K562 (cell line): ENCODE data around the gene ISYNA1. TPM values are rescaled to one million over a fixed set of nuclear protein-coding genes. Genes with fewer than 3 reads are reported as not detected.
A peak's percentile ranks its signal among the peaks of the same experiment; 100 is the strongest.

Source experiments
- ATAC-seq: fragments of 200-7000 bp; cut with Tn5 transposase; 3 replicates; pipeline ENCODE4 v1.9.1; 2020; ENCODE audit warnings: moderate library complexity
- BruUV-seq: library from RNA; stranded (reverse); fragments of 400-500 nt; replicated peaks from 2 replicates; lab custom pipeline; 2021; lab: Mats Ljungman, UMichigan
- CTCF ChIA-PET: fragments of 300-600 bp; formaldehyde crosslinking; extraction: SDS; loops from one replicate; lab custom pipeline; 2021; ENCODE audit warnings: low intra/inter-chr PET ratio; lab: Yijun Ruan, JAX
- POLR2A ChIA-PET: fragments of 300-600, 350-650 bp; sonication (Branson Sonifier 250); formaldehyde crosslinking; extraction: SDS; loops from one replicate; lab custom pipeline; 2021; ENCODE audit warnings: antibody characterized with exemption, inconsistent platforms; lab: Yijun Ruan, JAX
- DNase-seq, 4 experiments: peaks; one replicate each; pipeline versions ENCODE4 v3.0.0 to v3.0.0-alpha.2; 2011 to 2018; ENCODE audit warnings: low spot score in 3 of 4, mixed read lengths in 3 of 4; ENCODE audit errors: extremely low read depth in 1 of 4
- FAIRE-seq: peaks from 2 replicates; lab custom pipeline; 2011; peaks lifted over from hg19 to GRCh38; lab: Jason Lieb, UNC
- H2AFZ ChIP-seq: 2 replicates; pipeline ENCODE4 v1.6.0; 2011; ENCODE audit warnings: low read depth, low read length, control low read depth, inconsistent platforms
- H3K27ac ChIP-seq: fragments of 200-600 bp; 3 replicates; pipeline ENCODE4 v1.8.0; 2011; ENCODE audit warnings: low read depth, mild to moderate bottlenecking, control low read depth, inconsistent platforms, low read length, moderate library complexity, mixed read lengths; ENCODE audit errors: extremely low read depth
- H3K27me3 ChIP-seq, 2 experiments: fragments of 300-600 bp in 1 of 2; 2 replicates in 1 of 2; 3 replicates in 1 of 2; pipeline versions ENCODE4 v1.6.0 to v1.8.0; 2011; ENCODE audit warnings: inconsistent platforms in 2 of 2, low read length in 2 of 2, mild to moderate bottlenecking in 1 of 2, mixed read lengths in 1 of 2, moderate library complexity in 1 of 2; ENCODE audit not compliant: control insufficient read depth in 2 of 2, insufficient read depth in 2 of 2
- H3K36me3 ChIP-seq: fragments of 300-600 bp; 3 replicates; pipeline ENCODE4 v1.8.0; 2011; ENCODE audit warnings: mild to moderate bottlenecking, low read length, inconsistent platforms; ENCODE audit not compliant: control insufficient read depth, insufficient read depth
- H3K4me1 ChIP-seq, 2 experiments: fragments of 200-600 bp in 1 of 2; replicated peaks in 1 of 2; 2 replicates in 1 of 2; 3 replicates in 1 of 2; pipeline versions ENCODE4 v1.5.1 to v1.8.0; 2011; ENCODE audit warnings: inconsistent platforms in 2 of 2, low read length in 2 of 2, mild to moderate bottlenecking in 1 of 2, mixed read lengths in 1 of 2, moderate library complexity in 1 of 2; ENCODE audit not compliant: control insufficient read depth in 2 of 2, insufficient read depth in 2 of 2
- H3K4me2 ChIP-seq: 2 replicates; pipeline ENCODE4 v1.6.1; 2011; ENCODE audit warnings: low read length, control low read depth, inconsistent platforms, mixed read lengths; ENCODE audit not compliant: insufficient read depth
- H3K4me3 ChIP-seq: fragments of 200-600 bp; sonication (generic), shearing (Covaris generic); 2 replicates; pipeline ENCODE4 v1.5.1; 2016; ENCODE audit warnings: control low read depth, inconsistent platforms
- H3K79me2 ChIP-seq: fragments of 200-600 bp; 3 replicates; pipeline ENCODE4 v1.8.0; 2011; ENCODE audit warnings: low read length, inconsistent platforms; ENCODE audit not compliant: control insufficient read depth, insufficient read depth
- H3K9ac ChIP-seq, 2 experiments: 2 replicates each; pipeline versions ENCODE4 v1.6.0 to v1.6.1; 2011; ENCODE audit warnings: low read depth in 2 of 2, low read length in 2 of 2, control low read depth in 1 of 2, inconsistent platforms in 1 of 2, mild to moderate bottlenecking in 1 of 2, mixed read lengths in 1 of 2; ENCODE audit not compliant: insufficient read depth in 1 of 2
- H3K9me1 ChIP-seq: one replicate; pipeline ENCODE4 v1.6.0; 2011; ENCODE audit warnings: inconsistent platforms, mild to moderate bottlenecking, low read length, moderate library complexity; ENCODE audit not compliant: control insufficient read depth, insufficient read depth
- H3K9me3 ChIP-seq: replicated peaks from 2 replicates; pipeline ENCODE4 v1.5.1; 2011; ENCODE audit warnings: low read depth, low read length, inconsistent platforms; ENCODE audit not compliant: control insufficient read depth, insufficient read depth
- H4K20me1 ChIP-seq: replicated peaks from 2 replicates; pipeline ENCODE4 v1.6.1; 2011; ENCODE audit warnings: low read length, inconsistent platforms, mixed read lengths; ENCODE audit not compliant: control insufficient read depth, insufficient read depth
- ETS2 ChIP-seq: IDR thresholded peaks from 2 replicates; pipeline ENCODE4 v1.6.1; 2016; ENCODE audit warnings: borderline replicate concordance, missing genetic modification characterization, mild to moderate bottlenecking, moderate library complexity, missing compliant biosample characterization; ENCODE audit not compliant: poor library complexity, severe bottlenecking
- RCOR1 ChIP-seq, 2 experiments: IDR thresholded peaks; 2 replicates each; pipeline ENCODE4 v1.6.1; 2012; ENCODE audit warnings: low read depth in 2 of 2, low read length in 2 of 2, borderline replicate concordance in 1 of 2, improper control_type of control experiment in 1 of 2
- ZBTB17 ChIP-seq: fragments of 450-650 bp; formaldehyde crosslinking; IDR thresholded peaks from 2 replicates; pipeline ENCODE4 v1.4.0; 2020; ENCODE audit warnings: mild to moderate bottlenecking
- ZNF124 ChIP-seq: sonication (generic); formaldehyde crosslinking; IDR thresholded peaks from 2 replicates; pipeline ENCODE4 v1.8.1; 2022; ENCODE audit warnings: missing genetic modification reagents
- ZNF316 ChIP-seq: fragments of 450-650 bp; IDR thresholded peaks from 2 replicates; pipeline ENCODE4 v1.6.1; 2016
- WGBS: fragments of 100-300 bp; shearing (Covaris generic); methylation state at CpG from one replicate; pipeline ENCODE4 v1.1.6; 2016; ENCODE audit warnings: low coverage, mixed read lengths; ENCODE audit not compliant: insufficient coverage; ENCODE audit errors: missing lambda C conversion rate; 5-methylcytosine and 5-hydroxymethylcytosine counted together
- in situ Hi-C: fragments of 300-500 bp; cut with MboI; formaldehyde crosslinking; loops from 4 replicates; pipeline ENCODE4 v1.15.0; 2018; ENCODE audit warnings: inconsistent platforms, mixed read lengths
- intact Hi-C: fragments of 100-400 bp; cut with micrococcal nuclease; formaldehyde crosslinking; loops from 2 replicates; pipeline ENCODE4 v1.14.2; 2022
- polyA plus RNA-seq, 8 experiments: library from polyadenylated mRNA; depleted of rRNA in 4 of 8; stranded (reverse) in 5 of 8; unstranded in 3 of 8; fragments of >200 nt; fragmentation: Nextera tagmentation in 2 of 8; fragmentation: Illumina TruSeq in 1 of 8; extraction: Ambion mirVana in 2 of 8; extraction: Trizol in 1 of 8; gene quantifications; 2 replicates each; pipeline versions ENCODE4 v1.2.1 to v1.2.3, GENCODE V29; 2011 to 2014; ENCODE audit warnings: inconsistent platforms in 1 of 8, missing spikeins in 1 of 8
- total RNA-seq, 7 experiments: library from RNA; depleted of rRNA in 6 of 7; stranded (reverse); fragments of >200 nt in 6 of 7; fragmentation: Illumina TruSeq in 2 of 7; extraction: Trizol in 2 of 7; gene quantifications; 2 replicates each; pipeline versions ENCODE4 v1.2.1 to v1.2.3, GENCODE V29; 2011 to 2021; ENCODE audit warnings: low replicate concordance in 1 of 7
- TF ChIP-seq, protein P1 (sequence below): fragments of 450-650 bp; formaldehyde crosslinking; IDR thresholded peaks from 2 replicates; pipeline ENCODE4 v1.4.0; 2020; ENCODE audit warnings: mild to moderate bottlenecking, moderate library complexity
- TF ChIP-seq, protein P2 (sequence below), 2 experiments: fragments of 250-450 bp in 1 of 2; fragments of 450-650 bp in 1 of 2; sonication (Bioruptor Pico) in 1 of 2; IDR thresholded peaks; 2 replicates each; pipeline versions ENCODE4 v1.6.1 to v1.8.0; 2016 to 2021; ENCODE audit warnings: mild to moderate bottlenecking in 2 of 2, moderate library complexity in 2 of 2, missing compliant biosample characterization in 1 of 2, missing genetic modification characterization in 1 of 2
- TF ChIP-seq, protein P3 (sequence below): sonication (generic); formaldehyde crosslinking; IDR thresholded peaks from 2 replicates; pipeline ENCODE4 v1.8.0; 2022; ENCODE audit warnings: mild to moderate bottlenecking, missing genetic modification reagents

ISYNA1 gene
- total and polyA plus RNA-seq, 9 of the 15 experiments (the other 6 are each of a cell fraction or from before 2014, with no cell fraction given) = 21.8 to 460 (median 93.2) TPM

DNA sequence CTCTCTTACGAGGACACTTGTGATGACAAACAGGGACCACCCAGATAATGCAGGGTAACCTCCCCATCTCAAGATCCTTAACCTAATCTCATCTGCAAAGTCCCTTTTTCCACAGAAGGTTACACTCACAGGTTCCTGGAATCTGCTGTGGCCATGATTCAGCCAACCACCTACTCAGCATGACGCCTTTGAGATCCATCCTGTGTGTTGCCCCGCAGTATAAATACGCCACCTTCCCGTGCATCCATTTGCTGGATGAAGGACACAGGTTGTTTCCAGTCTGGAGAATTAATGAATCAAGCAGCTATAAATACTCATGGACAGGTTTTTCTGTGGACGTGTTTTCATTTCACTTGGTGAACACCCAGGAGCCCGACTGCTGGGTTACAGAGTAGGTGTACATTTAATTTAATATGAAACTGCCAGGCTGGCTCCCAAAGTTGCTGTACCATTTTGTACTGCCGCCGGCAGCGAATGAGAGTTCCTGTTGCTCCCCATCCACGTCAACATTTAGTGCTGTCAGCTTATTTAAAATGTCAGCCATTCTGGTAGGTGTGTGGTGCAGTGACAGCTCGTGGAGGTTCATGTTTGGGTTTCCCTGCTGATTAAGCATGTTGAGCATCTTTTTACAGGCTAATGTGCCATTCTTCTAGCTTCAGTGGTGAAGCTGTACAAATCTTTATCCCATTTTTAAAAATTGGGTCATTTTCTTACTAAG, 43.7 kb upstream of the ISYNA1 start:
- WGBS = 36% methylated on average over 12 of the region's 12 CpGs
- Histone ChIP-seq H3K4me1 (peaks cover 67 to 75% of the 10 kb centered on the region in 2 experiments), H3K36me3 (no peaks in the 10 kb centered on the region; the same call in 2 of the 3 replicates), H3K79me2 (peaks cover 98% of the 10 kb centered on the region), H3K4me2 (peak overlapping the region; percentile 9; the same call in 1 of the 2 replicates), H3K27me3 (no peaks in the 10 kb centered on the region), H4K20me1 (peaks cover 59% of the 10 kb centered on the region), H3K9ac (no peak overlapping the region), H3K27ac (no peak overlapping the region), H3K9me3 (no peaks in the 10 kb centered on the region), H2AFZ (no peak overlapping the region), H3K9me1 (peaks cover 16% of the 10 kb centered on the region), H3K4me3 (no peak overlapping the region)
- POLR2A ChIA-PET = interaction anchor here (0.7 to 2.4 kb wide), 6 partner anchors 10 to 258 kb away, joined by 3 to 8 read pairs (median 4); no protein-coding TSS in a partner anchor
- CTCF ChIA-PET = no interaction called here
- intact Hi-C loops (no loop called here), in situ Hi-C loops (no loop called here)
- FAIRE-seq = peak; percentile 40
- TF ChIP-seq ZBTB17 (CRISPR knock-in tag) (no peak), RCOR1 (IDR thresholded peaks at IDR 0.05; ENCODE audit: borderline replicate concordance in 1 of 2, low read depth in 2 of 2, low read length in 2 of 2) (peak in 1 of 2 experiments; percentile 46; a peak in 1 of 4 replicates), ZNF316 (peak; percentile 50; the same call in 1 of the 2 replicates), ZNF124 (CRISPR knock-in tag) (no peak), ETS2 (tag) (no peak)
- TF ChIP-seq, protein P1, sequence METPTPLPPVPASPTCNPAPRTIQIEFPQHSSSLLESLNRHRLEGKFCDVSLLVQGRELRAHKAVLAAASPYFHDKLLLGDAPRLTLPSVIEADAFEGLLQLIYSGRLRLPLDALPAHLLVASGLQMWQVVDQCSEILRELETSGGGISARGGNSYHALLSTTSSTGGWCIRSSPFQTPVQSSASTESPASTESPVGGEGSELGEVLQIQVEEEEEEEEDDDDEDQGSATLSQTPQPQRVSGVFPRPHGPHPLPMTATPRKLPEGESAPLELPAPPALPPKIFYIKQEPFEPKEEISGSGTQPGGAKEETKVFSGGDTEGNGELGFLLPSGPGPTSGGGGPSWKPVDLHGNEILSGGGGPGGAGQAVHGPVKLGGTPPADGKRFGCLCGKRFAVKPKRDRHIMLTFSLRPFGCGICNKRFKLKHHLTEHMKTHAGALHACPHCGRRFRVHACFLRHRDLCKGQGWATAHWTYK = no peak
- TF ChIP-seq, protein P2, sequence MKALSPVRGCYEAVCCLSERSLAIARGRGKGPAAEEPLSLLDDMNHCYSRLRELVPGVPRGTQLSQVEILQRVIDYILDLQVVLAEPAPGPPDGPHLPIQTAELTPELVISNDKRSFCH (CRISPR knock-in tag; IDR thresholded peaks at IDR 0.05) = no peak
- TF ChIP-seq, protein P2 (tag; IDR thresholded peaks at IDR 0.05) = no peak
- TF ChIP-seq, protein P3, sequence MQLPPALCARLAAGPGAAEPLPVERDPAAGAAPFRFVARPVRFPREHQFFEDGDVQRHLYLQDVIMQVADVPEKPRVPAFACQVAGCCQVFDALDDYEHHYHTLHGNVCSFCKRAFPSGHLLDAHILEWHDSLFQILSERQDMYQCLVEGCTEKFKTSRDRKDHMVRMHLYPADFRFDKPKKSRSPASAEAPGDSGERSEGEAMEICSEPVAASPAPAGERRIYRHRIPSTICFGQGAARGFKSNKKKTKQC (CRISPR knock-in tag) = no peak
- no peak for ATAC-seq
- no TSS peak for BruUV-seq
- peak in 1 of 4 experiments; percentile 53 for DNase-seq
